Kasumi-1 (cell line): Measurements from ENCODE around the gene RPP25.
A peak's percentile ranks its signal among the peaks of the same experiment; 100 is the strongest.
"Not testable (repeated sequence)": the region's sequence is repeated elsewhere in the genome, so short reads cannot be mapped to it uniquely, and the experiment has no call there.

Experiments used
- DNase-seq, 2 experiments: peaks; one replicate each; lab custom pipeline; 2025; lab: John Stamatoyannopoulos, UW

Gene RPP25

DNA sequence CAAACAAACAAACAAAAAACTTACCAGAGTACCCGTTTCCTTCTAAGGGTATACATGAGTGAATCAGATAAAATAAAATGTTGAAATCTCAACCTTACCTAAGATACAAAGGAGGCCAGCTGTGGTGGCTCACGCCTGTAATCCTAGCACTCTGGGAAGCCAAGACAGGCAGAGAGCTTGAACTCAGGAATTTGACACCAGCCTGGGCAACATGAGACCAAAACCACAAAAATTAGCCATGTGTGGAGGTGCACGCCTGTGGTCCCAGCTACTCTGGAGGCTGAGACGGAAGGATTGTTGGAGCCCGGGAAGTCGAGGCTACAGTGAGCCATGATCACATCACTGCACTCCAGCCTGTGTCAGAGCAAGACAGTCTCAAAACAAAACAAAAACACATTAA is 38.9 kb downstream of the RPP25 start:
- no peak for DNase-seq

DNA sequence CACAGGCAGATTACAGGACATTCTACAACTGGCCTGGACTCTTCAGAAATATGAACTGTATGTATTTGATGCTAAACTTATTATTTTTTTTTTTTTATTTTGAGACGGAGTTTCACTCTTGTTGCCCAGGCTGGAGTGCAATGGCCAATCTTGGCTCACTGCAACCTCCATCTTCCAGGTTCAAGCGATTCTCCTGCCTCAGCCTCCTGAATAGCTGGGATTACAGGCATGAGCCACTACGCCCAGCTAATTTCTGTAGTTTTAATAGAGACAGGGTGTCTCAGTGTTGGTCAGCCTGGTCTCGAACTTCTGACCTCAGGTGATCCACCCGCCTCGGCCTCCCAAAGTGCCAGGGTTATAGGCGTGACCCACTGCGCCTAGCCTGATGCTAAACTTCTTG is 42.8 kb downstream of the RPP25 start:
- DNase-seq: not testable (repeated sequence)

- no peak for DNase-seq
Observed at GRCh38 chr15:74913041-74913440, 43.5 kb downstream of the RPP25 start.

DNA sequence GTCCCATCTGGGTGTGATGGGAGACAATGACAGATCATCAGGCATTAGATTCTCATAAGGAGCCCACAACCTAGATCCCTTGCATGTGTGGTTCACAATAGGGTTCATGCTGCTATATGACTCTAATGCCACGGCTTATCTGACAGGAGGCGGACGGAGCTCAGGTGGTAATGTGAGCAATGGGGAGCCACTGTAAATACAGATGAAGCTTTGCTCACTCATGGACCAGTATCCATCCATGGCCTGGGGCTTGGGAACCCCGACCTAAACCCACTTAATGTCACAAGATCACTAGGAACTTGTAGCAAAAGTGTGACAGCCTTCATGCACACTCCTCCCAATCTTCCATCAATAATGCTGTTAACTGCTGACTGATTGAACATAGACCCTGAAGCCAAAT is 47.9 kb downstream of the RPP25 start:
- DNase-seq: no peak

DNA sequence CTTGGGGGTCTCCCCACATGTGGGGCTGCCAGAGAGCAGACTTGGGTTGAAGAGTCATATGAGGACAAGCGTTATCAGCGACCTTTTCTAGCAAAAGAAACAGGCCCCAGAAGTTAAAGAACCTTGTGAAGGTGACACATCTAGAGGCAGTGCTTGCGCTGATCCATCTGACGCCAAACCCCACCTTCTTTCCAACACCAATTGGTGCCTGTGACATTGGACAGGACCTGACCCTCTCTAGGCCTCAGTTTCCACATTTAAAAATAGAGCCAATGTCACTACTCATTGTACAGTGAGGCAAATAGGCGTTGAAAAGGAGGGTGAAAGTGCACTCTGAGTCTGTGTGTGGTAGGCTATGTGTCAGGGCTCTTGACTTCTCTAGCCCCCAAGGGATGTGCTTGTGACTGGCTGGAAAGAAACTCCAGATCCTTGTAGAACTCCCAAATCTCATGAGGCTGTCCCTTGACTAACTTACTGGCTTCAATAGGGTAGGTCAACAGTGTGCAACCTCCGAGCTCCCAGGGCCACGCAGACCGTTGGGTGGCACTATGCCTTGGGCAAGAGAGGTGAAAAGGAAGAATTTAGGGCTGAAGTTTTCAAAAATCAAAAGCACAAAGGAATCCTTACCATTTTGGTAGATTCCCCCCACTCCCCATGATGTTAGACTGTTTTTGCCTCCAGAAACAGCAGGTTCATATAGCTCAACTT is 49.3 kb downstream of the RPP25 start:
- DNase-seq: no peak

GRCh38 chr15:74906450-74907162 is 50.0 kb downstream of the RPP25 start, which contains the start of gene FAM219B:
Gene FAM219B, minus strand, starts transcription at chr15:74906851. Its CDS starts 51 bp downstream, at chr15:74906800.
- peak; percentile 73 to 84 for DNase-seq

GRCh38 chr15:74906067-74906449 is 50.5 kb downstream of the RPP25 start:
- DNase-seq: peak in 1 of 2 experiments; percentile 30
